Activated T-cell treated with anti-CD3 and anti-CD28 coated beads for 1 hour (primary cell): ENCODE measurements around the gene AMER3.

Source experiments
- DNase-seq: peaks from one replicate; pipeline ENCODE4 v3.0.0-alpha.2; 2020; ENCODE audit warnings: low read depth

AMER3 gene

DNA sequence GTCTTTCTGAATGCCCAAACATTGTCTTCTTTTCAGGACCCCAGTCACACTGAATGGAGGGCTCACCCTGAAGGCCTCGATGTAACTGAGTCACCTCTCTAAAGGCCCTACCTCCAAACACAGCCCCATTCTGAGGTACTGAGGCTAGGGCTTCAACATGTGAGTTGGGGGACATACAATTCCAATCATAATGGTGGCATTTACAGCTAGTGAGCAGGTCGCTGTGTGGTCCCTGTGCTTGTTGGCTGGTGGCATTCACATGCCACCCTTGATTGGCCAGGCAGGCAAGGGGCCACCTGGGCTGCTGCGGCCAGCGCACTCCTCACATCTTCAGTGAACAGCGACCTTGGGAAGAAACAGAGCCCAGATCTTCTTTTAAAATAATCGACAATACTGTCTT lies 30.7 kb downstream of the AMER3 start:
- DNase-seq = no peak

DNA sequence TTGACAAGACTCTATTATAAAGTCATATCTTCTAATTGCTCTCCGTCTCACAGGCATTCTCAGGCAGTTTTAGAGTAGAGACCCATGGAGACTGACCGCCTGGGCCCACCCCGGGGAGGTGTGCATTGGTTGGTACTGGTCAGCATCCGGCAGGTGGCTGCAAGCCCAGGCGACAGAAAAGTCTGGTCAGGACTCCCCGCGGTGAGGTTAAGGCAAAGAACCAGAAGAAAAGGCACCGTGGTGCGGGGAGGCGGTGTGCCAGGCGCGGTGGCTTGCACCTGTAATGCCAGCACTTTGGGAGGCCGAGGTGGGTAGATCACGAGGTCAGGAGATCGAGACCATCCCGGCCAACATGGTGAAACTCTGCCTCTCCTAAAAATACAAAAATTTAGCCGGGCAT lies 32.5 kb downstream of the AMER3 start:
- no peak for DNase-seq

DNA sequence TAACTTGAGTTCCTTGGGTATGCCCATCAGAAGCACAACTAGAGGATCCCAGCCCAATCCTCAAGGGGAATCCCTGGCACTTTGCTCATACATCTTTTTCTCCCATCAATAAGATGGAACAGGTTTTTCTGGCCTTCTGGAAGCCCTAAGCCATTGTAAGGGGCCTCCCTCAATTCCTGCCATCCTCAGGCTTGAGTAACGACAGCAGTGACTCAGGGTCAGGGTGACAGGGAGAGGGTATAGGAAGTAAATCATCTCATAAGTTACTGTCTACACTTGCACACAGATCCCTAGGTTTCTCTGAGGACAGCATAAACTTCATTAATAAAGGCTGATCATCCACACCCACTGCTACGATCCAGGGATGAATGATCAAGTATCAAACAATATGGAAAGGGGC lies 35.0 kb downstream of the AMER3 start:
- no peak for DNase-seq

DNA sequence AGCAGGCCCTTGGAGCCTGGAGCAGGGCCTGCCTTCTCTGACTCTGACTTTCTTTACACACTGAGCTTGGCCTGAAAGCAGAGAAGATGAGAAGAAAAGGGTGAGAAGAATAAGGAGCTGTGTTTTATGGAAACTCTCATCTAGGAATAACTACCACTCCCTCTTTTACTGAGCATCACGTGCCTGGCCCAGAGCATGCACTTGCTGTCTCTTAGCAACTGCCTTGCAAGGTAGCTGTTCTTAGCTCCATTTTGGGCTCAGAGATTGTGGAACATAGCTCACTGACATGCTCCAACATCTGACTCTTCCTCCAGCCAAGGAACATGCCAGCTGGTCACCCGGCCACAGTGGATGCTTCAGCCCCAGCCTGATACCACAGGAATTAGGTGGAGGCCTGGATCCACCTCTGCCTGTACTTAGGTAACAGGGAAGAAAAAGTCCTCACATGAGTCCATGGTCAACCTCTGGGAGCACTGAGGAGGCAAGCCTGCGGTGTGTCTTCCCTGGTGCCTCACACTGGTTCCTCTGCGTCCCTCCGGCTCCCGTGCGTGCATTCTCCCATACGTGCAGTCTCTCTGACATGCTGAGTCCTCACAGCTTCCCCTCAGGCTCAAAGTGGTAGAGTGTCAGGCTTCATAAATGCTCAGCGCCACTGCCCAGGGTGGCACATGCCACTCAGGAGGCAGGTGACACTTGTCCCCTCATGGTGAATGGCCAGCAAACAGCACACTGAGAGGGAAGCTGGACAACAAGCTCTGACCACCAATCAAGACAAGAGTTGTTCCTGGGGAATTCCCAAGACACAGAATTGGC lies 35.7 kb downstream of the AMER3 start:
- DNase-seq = no peak

DNA sequence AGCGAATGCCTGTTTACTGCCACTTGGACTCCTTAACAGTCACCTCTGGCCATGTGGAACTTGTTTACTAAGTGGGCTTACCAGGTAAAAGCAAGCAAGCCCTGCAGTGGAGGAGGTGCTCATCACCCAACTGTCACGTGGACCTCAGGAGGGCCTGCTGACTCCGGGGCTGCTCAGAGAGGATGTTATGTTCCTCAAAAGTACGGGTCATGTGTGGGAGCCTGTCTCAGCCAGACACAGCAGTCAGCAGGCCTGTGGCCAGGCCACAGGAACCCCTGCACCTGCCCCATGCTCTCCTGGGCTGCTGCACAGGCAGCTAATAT lies 36.2 kb downstream of the AMER3 start:
- no peak for DNase-seq

DNA sequence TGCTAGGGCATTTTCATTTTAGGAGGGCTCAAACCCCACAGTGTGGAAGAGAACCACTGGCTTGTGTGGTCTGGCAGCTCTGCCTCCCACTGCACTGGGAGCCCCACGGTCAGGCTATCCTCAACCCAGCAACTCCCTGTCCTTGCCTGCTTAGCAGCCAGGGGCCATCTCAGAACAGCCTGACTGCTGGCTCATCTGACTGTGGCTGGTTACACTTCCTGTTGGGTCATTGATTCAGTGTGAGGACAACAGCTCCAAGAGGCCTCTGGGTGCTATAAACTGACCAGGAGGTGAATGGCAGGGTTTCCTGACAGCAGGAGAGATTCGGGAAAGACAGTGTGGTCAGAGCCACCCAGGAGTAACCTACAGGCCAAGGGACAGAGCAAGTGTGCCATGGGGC lies 40.1 kb downstream of the AMER3 start:
- no peak for DNase-seq

DNA sequence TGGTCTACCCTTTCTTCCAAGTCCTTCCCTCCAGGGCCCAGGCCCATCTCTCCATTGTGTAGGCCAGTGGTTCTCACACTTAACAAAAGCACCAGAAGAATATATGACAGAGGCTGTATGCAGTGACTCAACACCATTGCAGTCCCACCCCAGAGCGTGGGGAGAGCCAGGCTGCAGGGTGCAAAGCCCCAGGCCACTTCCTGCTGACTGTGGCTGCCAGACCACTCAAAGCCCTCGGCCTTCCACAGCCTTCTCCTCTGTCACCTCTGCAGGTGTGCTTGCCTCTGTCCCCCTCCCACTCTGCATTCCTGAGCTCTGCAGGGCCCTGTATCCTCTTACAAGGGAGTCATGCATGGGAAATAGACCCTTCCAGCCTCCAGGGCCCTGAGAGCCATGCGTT lies 41.0 kb downstream of the AMER3 start:
- DNase-seq = no peak

DNA sequence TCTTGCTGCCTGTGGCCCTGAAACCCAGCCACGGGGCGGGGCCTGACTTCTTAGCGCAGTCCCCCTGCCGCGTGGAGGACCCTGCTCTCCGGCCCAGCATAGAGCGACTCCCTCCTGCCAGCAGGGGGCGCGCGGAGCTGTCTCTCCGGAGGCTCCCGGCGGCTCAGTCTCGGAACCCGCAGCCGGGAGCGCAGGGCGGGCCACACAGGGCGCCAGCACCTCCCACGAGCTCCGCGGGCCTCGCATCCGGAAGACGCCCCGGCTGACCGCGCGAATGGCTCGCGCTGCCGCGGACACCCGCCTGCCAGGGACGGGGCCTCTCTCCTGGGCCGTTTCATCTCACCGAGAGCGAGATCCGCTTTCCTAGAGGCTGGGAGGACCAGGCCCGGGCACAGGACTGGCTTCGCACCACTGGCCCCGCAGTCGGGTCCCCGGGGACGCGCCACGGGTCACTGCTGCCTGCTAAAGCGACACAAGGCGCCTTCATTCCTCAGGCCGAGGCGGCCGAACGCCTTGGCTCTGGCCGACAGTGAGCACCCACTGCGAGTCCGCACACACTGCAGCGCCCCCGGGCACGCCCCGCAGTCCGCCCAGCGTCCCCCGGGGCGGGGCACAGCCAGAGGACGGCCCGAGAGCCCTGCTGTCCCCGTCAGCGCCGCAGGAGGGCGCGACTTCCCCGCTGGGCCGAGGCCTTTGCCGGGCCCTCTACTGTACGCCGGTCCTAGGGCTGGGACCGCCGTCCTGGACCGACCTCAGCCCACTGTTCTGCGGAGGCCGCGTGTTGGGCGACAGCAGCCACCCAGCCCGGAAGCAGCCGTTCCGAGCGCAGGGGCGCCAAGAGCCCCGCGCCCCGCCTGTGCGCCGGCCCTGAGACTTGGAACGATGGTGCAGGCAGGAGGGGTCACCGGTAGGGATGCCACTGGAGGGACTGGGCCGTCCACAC lies 42.4 kb downstream of the AMER3 start:
- DNase-seq = peak; percentile 96

DNA sequence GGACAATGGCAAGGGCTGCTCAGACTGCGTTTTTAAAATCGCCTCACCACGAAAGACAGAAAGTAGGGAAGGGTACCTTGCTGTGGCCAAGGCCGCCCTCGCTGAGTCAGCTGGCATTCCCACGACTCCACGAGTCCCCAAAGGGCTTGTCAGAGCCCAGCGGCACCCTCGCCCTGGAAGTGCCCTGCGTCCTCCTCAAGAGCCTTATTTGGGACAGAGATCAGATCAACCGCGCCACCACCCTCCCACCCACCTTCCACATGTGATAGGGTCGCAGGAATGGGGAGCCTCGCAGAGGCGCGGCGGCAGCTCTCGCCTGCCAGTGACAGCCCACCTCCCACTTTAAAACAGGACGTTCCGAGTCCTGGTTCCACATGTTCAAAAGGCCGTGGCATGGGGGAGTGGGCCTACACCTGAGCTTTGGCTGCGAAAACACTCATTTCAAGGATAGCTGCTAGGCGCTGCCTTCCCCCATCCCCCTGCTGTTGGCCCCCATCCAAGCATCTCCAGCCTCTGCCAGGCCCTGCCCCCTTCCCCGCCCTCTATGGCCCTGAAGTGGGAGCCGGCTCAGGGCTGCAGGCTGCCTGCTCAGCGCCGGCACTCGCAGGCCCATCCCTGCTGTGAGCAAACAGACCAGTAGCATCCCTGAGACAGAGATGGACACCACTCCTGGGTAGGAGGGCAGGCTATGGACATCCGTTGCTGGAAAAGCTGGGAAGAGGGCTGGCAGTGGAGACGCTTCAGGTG lies 43.3 kb downstream of the AMER3 start:
- no peak for DNase-seq

DNA sequence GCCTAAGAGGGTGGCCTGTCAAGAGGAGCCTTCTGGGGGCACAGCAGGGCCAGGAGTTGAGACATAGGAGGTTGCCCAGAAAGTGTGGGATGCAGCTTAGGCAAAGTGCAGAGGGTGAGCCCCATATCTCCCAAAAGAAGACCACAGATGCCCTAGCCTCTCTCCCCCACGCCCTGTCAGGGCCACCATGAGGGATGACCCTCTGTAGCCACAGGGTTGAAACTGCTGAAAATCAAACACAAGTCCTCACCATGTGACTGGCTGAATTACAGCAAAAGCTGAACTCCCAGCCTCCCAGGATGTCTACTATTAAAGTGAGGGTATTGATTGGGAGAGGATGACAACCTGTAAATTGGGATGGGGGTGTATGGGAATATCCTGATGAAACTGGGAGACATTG lies 44.0 kb downstream of the AMER3 start:
- DNase-seq = no peak

DNA sequence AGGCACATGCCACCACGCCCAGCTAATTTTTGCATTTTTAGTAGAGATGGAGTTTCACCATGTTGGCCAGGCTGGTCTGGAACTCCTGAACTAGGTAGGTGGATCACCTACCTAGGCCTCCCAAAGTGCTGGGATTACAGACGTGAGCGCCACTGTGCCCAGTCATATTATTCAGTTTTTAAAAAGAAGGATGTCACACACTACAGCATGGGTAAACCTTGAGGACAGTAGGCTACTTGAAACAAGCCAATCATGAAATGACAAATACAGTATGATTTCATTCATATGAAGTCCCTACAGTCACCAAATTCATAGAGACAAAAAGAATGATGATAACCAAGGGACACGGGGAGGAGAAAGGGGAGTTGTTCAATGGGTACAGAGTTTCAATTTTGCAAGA lies 50.3 kb downstream of the AMER3 start:
- DNase-seq = no peak

DNA sequence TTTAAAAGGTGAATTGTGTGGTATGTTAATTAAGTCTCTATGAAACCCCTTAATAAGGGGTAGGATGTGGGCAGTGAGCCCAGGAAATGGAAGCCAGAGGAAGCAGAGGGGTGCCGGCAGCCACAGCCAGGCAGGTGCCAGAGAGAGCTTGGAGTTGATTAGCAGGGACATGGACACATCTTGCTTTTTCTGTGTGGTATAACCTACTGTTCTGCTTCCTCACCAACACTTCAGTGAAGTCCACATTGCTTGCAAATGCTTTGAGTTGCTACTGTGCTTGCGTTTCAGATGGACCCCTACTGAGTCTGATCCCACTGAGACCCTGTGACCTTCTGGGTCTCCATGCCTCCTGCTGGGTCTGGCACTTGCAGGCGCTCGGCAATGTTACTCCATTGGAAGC lies 51.0 kb downstream of the AMER3 start:
- DNase-seq = no peak

DNA sequence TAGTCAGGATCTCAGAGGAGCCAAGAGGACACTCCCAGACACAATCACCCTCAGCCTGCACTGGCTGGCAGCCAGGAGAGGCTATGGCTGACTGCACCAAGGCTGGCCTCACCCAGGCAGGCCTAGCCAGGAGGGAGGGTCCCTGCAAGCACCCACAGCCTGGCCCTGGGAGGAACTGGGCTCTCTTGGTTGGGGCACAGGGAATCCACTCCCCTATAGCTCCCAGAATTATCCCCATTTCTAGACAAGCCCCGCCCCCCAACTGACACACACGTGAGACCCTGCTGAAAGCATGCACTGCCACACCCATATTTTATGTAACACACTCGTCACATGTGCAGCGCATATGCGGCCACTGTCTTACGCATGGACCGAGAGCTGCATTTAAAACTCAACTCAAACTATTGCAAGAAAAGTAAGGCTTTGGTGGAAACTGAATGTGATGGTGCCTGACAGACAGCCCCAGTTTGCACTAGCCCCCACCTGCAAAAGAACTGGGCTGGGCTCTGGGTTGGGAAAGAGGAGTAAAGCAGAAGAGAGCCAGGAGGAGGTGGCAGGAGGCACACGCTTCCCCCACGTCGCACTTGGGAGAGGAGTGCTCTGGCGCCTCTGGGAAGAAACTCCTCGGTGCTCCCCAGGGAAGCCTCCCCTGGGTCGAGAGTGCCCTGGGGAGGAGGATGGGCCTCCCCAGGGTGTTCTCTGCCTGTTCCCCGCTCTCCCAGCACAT lies 52.5 kb downstream of the AMER3 start:
- no peak for DNase-seq

DNA sequence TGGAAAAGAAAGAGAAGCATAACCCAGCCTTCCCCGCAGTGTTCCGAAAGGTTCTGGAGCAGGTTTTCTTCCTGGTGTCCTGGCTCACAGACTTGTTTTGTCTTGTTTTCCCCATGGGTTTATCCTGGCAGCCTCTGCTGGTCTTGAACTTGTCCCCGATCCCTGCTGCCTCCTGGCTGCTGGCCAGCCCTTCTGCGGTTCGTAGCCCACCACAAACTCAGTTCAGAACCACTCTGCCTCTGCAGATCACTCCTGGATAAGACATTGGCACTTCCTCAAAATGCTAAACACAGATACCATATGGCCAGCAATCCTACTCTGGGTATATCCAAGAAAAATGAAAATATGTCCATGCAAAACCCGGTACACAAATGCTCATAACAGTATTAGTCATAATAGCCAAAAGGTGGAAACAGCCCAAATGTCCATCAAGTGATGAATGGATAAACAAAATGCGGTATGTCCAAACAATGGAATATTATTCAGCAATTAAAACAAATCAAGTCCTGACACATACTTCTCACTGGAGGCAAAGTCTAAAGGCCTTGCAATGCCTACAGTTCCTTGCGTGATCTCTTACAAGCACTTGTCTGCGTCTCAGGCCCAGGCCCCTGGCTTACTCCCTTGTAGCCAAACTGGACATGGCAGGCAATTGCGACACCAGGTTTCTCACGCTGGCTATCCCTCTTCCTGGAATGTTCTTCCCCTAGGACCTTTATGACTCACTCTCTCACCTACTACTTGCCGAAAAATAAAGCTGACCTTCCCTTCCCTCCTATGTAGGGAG lies 53.3 kb downstream of the AMER3 start:
- DNase-seq = no peak

DNA sequence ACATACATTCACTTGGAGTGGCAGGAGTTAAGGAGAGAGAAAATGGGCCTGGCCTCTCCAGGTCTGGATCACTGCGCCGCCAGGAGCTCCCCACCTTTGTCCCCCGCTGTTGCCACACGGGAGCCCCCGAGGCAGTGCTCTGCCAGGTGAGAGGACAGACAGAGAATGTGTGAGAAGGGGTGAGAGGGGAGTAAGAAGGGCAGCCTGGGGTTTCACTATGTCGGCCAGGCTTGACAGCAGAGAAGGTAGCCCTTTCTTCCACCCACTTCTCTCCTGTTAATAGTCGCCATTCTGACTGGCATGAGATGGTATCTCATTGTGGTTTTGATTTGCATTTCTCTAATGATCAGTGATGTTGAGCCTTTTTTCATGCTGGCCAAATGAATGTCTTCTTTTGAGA lies 55.1 kb downstream of the AMER3 start:
- DNase-seq = no peak

DNA sequence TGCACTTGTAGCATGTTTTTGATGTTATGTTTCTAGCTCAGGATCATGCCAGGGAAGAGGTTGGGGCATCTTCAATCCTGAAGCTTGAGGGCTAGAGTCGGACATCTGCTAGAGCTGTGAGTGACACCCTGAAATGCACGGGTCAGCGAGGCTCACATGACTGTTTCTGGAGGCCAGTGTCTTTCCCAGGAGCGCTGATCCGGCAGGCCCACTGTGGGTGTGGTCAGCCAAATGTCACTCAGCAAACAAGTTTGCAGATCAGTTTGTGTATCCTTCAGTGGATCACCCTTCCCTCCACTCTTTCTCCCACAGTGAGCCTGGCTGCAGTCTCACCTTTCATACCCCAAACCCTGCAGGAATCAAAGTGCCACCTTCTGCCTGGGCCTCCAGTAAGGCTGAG lies 58.4 kb downstream of the AMER3 start:
- DNase-seq = no peak

DNA sequence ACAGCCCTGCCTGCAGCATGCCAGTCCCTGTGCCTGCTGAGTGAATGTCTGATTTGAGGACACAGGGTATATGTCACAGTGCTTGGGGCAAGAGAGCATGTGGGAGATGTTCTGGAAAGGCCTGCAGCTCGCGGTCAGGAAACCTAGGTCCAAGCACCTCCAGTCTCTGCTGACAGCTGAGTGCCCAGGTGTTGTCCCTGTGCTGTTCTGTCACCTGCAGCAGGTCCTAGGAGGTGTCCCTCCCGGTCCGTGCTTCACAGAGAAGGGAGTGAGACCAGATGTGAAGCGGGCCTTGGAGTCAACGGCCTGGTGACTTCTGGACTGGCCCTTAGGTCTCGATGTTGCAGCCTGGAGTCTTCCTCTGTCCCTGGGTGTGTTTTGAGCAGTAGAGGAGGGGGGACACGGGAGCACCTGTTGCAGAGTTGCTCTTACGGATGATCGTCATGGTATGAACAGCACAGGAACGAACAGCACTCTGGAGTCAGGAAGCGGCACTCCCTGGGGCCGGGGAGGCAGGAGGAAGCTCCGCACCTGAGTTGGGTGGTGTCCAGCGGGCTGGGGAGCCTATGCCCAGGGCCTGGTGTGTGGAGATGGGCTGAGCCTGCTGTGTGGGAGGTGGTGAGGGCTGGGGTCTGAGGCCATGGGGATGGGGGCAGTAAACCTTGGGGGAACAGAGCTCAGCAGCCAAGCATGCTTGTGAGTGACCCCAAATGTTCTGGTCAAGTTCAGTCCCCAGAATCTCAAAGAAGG lies 59.8 kb downstream of the AMER3 start:
- no peak for DNase-seq
